ENCODE results near the gene BFAR. TPM values are rescaled to one million over a fixed set of nuclear protein-coding genes. Genes with fewer than 3 reads are reported as not detected.

Gene BFAR
- total and polyA plus RNA-seq, 9 of the 15 experiments (the other 6 are each of a cell fraction or from before 2014, with no cell fraction given): 45.0 to 82.6 (median 60.4) TPM

GRCh38 chr16:14658063-14658462 is 25.3 kb downstream of the BFAR start (continued):
- TF ChIP-seq PRDM10 (IDR thresholded peaks at IDR 0.05; ENCODE audit: partially characterized antibody) (peak; percentile 24), CBFA2T3 (IDR thresholded peaks at IDR 0.05) (peak; percentile 36), KAT2B (IDR thresholded peaks at IDR 0.05; ENCODE audit: low read depth, low read length) (no peak), POLR2A (conservative IDR thresholded peaks at IDR 0.05) (peak; percentile 39), SUPT5H (IDR thresholded peaks at IDR 0.05) (0 out of 2 replicates have a peak, but pooled peaks have one; percentile 22), JUND (IDR thresholded peaks at IDR 0.05; ENCODE audit: borderline replicate concordance, low read depth, low read length) (peak; percentile 22; the same call in 1 of the 2 replicates), JUND (tag; IDR thresholded peaks at IDR 0.05; ENCODE audit: borderline replicate concordance, low read depth, low read length) (no peak; the same call in 2 of the 3 replicates), TBP (optimal IDR thresholded peaks at IDR 0.05; ENCODE audit: low read depth, low read length) (peak; percentile 40), HDGF (IDR thresholded peaks at IDR 0.05) (no peak), FOXK1 (CRISPR knock-in tag; IDR thresholded peaks at IDR 0.05; ENCODE audit: borderline replicate concordance) (no peak), CTBP1 (IDR thresholded peaks at IDR 0.05; ENCODE audit: borderline replicate concordance) (peak; percentile 52; the same call in 1 of the 2 replicates), ZNF717 (CRISPR knock-in tag; IDR thresholded peaks at IDR 0.05) (no peak), ETS2 (tag; IDR thresholded peaks at IDR 0.05; ENCODE audit: borderline replicate concordance, poor library complexity, severe bottlenecking) (no peak), RBM25 (IDR thresholded peaks at IDR 0.05; ENCODE audit: low read depth, low read length, severe bottlenecking) (no peak)
- TF ChIP-seq, protein P1, sequence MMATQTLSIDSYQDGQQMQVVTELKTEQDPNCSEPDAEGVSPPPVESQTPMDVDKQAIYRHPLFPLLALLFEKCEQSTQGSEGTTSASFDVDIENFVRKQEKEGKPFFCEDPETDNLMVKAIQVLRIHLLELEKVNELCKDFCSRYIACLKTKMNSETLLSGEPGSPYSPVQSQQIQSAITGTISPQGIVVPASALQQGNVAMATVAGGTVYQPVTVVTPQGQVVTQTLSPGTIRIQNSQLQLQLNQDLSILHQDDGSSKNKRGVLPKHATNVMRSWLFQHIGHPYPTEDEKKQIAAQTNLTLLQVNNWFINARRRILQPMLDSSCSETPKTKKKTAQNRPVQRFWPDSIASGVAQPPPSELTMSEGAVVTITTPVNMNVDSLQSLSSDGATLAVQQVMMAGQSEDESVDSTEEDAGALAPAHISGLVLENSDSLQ (IDR thresholded peaks at IDR 0.05): peak; percentile 84
- TF ChIP-seq, protein P2, sequence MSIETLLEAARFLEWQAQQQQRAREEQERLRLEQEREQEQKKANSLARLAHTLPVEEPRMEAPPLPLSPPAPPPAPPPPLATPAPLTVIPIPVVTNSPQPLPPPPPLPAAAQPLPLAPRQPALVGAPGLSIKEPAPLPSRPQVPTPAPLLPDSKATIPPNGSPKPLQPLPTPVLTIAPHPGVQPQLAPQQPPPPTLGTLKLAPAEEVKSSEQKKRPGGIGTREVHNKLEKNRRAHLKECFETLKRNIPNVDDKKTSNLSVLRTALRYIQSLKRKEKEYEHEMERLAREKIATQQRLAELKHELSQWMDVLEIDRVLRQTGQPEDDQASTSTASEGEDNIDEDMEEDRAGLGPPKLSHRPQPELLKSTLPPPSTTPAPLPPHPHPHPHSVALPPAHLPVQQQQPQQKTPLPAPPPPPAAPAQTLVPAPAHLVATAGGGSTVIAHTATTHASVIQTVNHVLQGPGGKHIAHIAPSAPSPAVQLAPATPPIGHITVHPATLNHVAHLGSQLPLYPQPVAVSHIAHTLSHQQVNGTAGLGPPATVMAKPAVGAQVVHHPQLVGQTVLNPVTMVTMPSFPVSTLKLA (conservative IDR thresholded peaks at IDR 0.05): peak in 1 of 2 experiments; percentile 46; a peak in 1 of 4 replicates
- TF ChIP-seq, protein P3, sequence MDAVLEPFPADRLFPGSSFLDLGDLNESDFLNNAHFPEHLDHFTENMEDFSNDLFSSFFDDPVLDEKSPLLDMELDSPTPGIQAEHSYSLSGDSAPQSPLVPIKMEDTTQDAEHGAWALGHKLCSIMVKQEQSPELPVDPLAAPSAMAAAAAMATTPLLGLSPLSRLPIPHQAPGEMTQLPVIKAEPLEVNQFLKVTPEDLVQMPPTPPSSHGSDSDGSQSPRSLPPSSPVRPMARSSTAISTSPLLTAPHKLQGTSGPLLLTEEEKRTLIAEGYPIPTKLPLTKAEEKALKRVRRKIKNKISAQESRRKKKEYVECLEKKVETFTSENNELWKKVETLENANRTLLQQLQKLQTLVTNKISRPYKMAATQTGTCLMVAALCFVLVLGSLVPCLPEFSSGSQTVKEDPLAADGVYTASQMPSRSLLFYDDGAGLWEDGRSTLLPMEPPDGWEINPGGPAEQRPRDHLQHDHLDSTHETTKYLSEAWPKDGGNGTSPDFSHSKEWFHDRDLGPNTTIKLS (IDR thresholded peaks at IDR 0.05; ENCODE audit: borderline replicate concordance, low read depth): peak; percentile 44; the same call in 1 of the 2 replicates

All from K562 (cell line).